ENCODE results near the gene SORL1.

The SORL1 gene

DNA sequence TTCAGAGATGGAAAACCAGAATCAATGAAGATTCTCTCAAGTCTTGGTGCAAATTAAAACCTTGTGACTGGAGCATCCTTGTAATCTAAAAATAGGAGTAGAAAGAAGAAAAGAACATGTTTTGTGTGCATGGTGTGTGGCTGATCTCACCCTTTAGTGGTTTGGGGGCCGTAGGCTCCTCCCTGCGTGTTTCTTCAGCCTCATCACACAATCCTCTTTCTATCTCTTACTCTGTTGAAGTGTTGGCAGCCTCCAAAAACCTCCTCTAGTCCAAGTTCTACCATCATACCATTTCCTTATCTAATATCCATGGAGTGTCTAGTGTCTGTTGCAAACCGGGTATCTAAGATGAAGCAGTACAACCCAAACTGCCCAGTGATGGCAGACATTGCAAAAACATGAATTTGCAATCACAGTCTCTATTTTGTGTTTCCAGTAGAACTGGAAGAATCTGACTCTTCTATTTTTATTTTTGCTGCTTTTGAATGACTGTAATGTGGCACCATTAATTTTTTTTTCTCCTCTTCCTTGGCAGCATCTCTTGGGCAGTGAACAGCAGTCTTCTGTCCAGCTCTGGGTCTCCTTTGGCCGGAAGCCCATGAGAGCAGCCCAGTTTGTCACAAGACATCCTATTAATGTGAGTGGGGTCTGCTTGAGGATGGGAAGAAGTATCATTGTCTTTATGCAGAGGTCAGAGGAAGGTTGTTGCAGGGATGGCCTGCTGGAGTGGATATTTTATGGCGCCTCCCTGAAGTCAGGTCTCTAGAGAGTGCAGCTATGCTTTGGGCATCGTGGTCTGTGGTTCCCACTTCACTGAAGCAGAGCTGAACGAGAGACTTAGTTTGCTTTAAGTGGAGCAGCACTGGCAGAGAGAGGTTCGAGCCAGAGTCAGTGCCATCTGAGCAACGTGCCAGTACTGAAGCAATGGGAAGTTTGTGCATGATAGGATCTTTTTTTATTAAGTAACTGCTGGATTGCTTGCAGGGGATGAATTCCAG, 60.7 kb downstream of the SORL1 start:
- no peak for DNase-seq

DNA sequence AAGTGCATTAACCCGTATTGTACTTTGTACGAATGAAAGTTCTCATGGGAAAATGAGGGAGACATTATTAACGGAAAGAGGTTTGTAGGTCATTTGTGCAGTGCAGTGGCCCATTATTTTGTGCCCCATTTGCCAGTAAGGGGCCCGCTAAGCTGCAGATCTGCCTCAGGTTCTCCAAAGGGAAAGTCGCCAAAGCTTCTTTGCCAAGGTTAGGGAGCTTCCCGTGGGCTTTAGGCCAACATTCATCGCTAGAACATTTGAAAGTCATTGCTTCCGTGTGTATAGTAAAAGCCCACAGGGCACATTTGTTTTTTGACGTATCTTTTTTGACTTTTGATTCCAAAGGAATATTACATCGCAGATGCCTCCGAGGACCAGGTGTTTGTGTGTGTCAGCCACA, 61.7 kb downstream of the SORL1 start:
- no peak for DNase-seq

DNA sequence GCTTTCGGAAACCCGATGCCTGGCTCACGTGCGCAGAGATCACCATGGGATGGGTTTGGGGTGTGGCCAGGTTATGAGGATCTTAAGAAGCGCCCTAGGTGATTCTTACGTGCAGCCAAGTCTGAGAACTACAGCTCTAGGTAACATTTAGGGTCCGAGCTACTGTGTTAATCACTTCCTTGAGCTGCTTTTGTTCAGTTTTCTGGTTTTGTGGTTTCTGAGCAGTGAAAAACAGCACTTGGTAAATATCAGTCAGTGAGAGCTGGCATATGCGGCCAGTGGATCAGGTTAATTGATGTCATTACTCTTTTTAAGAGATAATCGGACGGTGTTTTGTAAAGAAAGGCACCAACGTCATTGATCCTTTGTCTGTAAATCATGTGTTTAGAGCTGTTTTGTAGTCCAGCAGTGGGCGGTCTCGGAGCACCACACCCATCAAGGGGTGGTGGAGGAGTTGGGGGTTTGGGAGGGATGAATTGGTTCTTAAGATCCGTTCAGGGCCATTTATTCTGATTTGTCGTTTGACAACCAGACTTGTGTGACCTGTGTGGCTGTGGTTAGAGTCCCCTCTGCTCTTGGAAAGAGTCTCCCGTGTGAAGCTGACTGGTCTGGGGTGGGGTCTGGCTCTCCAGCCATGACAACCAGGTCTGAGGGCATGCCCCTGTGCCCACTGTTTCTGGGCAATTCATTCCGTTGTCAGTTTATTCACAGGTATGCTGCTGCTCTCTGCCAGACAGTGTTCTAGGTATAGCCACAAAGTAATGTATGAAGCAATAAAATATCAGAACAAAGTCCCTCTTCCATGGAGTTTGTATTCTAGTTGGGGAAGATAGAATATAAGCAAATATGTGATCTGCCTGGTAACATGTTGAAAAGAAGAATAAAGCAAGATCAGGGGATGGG, 62.6 kb downstream of the SORL1 start:
- DNase-seq, result no peak

DNA sequence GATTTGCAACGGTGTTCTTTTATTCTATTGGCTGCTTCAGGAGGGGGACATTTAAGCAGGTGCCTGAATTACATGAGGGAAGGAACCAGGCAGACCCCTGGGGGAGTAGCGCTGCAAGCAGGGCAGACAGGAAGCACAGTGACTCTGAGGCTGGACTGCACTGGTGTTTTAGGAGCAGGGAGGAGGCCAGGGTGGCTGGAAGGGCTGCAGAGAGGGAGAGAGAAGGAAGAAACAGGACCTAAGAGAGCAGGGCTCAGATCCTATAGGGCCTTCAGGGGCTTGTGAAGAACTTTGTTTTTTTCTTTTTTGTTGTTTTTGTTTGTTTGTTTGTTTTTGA, 63.2 kb downstream of the SORL1 start:
- no peak for DNase-seq

DNA sequence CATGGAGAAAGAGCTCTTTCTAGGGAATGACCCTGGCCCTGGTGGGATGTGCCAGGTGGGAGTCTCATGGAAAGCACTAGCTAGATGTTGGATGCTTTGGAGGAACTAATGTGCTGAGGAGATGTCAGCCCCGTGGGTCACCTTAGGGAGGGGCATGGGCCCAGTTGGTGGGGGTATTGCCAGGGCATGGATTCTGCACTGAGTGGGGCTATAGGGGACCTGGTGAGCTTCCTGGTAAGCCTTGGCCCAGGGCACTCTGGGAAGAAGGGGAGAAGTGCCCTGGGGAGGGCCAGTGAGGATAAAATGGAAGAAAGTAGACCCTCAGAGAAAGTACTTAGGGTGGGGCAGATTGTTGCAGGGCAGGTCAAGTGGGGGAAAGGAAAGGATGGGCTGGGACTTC, 65.9 kb downstream of the SORL1 start:
- no peak for DNase-seq

DNA sequence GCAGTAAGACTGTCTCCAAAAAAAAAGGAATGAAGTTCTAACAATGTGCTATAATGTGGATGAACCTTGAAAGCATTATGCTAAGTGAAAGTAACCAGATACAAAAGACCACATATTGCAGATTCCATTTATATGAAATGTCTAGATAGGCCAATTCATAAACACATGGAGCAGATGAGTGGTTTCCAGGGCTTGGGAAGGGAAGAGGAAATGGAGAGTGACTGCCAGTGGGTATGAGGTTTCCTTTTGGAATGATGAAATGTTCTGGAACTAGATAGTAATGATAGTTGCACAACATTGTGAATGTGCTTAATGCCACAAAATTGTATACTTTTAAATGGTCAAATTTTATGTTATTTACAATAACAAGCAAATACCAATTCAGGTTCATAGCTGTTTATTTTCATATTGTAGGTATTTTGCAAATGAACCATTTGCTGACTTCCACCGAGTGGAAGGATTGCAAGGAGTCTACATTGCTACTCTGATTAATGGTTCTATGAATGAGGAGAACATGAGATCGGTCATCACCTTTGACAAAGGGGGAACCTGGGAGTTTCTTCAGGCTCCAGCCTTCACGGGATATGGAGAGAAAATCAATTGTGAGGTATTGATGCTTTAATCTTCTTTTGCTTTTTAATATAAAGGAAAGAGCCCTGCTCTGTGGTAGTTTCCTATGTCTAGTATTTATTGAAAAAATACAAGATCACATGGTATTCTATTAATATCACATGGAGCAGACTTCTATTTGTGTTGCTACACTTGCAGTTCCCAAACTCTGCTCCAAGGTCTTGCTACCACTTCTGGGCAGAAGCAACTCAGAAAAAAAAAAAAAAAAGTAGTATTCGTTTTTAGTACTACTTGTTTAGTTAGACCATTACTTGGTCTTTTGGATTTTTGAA, 68.4 kb downstream of the SORL1 start:
- no peak for DNase-seq

DNA sequence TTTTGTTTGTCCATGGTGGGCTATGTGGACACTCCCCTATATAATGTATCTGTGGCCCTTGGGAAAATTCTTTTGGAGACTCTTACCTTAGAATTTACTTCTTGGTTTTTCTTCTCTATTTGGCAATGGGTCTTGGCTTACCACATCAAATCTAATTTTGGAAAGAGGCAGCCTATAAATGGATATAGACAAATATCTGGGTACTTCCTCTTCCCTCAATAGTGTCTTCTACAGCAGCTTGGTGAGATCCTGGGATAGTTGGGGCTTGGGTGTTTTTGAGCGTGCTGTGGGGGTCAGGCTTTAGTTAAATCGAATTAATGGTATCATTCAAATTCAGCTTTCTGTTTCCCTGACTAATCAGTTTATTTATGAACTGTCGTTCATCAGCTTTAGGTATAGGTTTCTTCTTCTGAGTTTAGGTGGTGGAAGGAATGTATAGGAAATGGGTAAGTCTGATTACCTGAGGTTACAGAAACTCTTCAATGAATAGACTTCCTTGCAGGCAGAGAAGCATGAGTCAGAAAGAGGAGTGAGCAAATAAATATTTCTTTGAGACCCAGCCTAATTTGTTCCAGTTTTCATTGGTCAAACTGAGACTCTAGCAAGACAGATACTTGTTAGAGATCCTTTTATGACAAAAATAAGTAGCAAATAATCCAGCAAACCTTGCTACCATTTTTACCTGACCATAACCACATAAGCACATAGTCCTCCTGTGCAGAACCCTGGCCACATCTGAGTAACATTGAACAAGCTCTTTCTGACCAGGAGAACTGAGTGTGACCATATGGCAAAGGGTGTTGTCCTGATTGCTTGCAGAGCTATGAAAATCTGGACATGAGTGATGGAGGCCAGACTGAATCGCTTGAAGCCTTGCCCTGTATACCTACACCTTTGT, 69.3 kb downstream of the SORL1 start:
- no peak for DNase-seq

DNA sequence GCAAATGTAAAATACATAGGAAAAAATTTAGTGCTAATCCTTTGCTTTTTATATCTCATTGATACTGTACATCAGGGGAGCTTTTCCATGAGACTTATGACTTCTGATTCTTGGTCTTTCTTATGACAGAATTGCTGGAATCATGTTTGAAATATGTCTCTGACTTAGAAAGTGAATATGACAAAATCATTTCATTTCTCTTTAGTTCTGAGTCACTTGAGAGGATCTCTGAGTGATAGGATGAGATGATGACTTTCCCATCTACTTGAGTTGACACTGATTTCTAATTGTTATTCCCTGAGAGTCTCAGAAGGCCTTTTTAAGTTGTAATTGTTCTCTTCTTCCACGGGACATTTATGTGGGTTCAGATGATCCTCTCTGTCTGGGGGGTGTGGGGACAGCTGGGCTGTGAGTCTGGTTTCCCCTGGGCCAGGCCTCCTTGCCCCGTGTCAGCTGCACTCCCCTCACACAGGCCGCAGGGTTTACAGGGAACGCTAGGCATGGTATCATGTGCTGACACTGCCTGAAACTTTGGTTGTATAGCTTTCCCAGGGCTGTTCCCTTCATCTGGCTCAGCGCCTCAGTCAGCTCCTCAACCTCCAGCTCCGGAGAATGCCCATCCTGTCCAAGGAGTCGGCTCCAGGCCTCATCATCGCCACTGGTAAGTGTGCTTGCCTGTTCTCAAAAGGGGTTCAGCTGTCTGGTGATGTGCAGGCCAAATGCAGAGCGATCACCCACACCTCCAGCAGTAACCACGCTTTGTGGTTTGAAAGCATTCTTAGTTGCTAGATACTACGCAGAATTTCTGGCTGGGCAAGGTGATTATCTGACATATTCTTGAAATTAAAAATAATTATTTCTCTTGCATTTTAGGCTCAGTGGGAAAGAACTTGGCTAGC, 70.2 kb downstream of the SORL1 start:
- DNase-seq, result no peak

DNA sequence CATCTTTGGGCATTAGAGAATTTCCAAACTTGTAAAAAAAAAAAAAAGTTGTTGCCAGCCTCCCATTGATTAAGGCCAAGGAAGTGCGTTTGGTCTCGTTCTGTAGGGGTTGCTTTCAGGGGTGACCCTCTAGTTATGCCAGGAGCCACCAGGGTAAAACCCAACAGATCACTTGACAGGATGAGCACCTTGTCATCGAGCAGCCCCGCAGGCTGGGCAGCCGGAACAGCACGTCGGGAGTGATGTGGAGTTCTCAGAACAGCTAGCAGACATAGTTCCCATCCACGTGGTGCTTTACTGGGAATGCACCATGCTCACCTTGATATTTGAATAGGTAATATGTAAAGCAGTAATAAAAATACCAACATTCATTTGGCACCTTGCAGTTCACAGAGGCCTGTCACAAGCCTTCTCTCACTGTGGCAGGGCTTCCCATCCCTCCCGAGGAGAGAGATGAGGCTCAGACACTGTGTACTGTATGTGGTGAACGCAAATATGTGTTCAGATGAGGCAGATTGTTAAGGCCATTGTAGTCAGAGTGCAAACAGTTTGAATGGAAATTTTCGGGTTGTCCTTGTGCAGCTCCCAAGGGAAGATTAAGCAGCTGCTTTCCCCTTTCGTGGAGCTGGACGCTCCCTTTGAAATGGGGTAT, 71.6 kb downstream of the SORL1 start:
- no peak for DNase-seq

DNA sequence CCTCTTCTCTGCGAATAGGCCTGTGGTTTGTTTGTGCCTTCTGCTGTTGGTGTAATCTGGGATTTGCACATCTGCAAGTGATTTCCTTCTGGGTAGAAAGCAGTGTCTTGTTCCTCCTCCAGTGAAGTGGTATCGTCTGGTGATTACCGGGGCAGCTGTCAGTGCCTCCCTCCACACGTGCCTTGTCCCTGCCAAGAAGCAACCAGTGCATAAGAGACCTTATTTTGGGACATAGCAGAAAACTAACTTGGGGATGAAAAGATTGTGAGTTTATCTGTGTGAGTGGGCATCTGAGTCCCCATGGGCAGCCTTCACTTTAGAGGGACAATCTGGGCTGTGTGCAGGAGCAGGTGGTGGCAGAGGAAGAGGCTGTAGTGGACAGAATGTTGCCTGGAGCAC, 72.1 kb downstream of the SORL1 start:
- DNase-seq, result no peak

DNA sequence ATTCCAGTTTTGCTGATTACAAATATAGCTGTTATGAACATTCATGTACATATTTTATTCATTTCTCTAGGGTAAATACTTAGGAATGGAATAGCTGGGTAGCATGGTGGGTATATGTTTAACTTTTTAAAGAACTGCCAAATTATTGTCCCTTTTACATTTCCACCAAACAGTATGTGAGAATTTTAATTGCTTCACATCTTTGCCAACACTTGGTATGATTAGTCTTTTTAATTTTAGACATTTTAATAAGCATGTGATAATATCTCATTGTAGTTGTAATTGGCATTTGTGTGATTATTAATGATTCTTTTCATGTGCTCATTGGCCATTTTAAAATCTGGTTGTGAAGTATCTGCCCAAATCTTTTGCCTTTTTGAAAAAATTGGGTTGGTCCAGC, 73.3 kb downstream of the SORL1 start:
- no peak for DNase-seq

DNA sequence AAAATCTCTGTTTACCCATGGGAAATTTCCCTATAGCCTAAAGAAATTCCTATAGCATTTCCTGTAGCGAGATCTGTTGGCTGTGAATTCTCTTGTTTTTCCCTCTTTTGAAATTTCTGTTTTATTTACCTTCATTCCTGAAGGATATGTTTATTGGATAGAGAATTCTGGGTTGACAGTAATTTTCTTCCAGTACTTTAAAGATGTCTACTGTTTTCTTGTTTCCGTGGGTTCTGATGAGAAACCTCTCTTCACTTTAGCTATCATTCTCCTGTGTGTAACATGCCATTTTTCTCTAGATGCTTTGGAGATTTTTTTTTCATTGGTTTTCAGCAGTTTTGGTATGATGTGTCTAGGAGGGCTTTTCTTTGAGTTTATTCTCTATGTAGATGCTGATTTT, 78.1 kb downstream of the SORL1 start:
- no peak for DNase-seq

DNA sequence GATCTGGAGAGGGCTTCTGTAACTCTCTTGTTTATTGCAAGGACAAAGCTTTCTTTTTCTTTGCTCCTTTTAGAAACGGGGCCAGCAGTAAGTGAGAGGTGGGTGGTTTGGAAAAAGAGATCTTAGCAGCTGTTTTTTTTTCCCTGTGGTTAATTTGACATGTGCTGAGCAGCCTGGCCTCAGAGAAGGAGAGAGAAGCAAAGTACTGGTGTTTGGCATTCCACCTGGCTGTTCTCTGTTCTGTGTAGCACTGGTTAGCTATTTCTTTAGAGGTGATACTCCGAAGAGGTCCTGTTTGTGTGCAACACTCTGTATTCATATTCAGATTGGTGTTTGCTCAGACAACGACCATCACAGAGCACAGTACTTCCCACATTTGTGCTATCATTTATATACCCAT, 81.5 kb downstream of the SORL1 start:
- peak; percentile 64 for DNase-seq

DNA sequence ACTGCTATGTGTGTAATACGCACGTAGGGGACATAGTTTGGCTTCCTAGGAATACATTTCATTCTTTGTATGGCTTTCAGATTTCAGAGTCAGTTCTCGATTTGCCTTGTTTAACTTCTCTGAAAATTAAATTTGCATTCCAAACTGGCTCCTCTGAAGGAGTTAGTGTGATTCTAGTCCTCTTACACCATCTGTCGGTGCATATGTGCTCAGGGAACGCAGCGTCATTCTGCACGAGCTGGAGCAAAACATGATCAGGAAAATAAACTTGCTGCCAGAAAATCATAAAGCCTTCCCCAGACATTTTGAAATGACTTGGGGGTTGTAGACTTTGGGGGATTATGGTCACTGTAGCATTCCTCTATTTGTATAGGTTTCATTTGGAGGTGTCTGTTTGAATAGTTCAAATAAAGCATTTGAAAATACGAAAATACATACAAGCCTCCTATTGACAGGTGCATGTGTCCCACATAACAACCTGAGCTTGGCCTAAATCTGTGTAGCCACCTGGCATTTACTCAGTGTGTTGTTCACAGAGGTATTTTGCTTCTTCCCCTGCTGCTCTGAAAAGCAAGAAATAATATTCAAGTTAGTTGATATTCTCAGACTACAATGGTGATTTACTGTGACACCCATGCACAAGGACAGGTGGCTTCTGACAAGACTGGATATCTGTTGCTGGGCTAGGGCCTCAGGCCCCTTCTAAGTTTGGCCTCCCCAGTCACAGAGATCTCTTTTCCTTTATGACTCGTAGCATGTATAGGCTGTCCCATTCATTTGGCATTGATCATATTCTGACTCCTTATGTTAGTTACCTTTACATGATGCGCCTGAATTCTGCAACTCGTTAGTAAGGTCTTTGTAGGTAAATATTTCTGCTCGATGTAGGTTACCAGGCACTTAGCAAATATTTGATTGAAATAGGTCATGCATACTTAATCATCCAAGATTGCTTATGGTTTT, 82.3 kb downstream of the SORL1 start:
- DNase-seq, result peak; percentile 74

DNA sequence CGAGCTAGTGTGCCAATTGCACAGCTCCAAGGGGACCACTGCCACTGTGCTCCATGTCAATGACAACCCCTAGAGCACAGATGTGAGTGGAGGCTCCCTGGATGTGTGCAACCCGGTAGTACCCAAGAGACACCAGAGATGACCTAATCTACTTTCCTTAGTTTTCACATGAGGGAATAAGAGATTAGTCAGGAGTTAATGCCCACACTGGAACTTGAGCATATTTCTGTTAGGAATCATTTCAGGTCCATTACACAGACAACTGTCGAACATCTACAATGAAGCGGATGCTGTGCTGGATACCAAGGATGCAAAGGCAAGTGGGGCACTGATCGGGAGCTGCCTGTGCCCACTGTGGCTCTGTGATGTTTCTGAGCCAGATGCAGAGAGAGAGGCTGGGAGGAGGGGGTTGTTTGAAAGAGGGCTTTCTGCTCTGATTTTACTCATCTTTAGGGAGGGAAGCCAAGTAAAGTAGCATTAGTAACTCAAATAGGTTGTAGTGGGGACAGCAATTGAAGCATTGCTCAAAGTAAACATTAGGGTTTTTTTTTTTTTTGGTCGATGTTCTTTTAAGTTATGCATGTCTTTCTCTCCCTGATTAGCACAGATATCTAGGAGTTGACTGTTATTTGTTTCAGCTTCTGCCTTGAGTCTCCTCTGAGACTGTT, 83.1 kb downstream of the SORL1 start:
- peak; percentile 60 for DNase-seq

DNA sequence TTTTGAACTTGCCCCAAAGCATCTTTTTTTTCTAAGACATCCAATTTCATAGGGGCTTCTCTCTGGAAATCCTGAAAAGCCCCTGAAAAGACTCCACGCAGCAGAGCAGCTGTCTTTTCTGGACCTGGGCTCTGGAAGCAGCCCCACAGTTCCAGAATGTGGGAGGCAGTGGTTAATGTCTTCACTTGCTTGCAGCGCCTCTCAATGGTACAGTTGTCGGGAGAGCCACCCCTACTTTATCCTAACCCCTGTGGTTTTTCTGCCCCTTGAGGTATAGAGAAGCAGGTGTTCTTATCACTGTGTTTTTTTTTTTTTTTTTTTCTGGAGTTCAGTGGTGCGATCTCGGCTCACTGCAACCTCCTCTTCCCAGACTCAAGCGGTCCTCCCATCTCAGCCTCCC, 84.0 kb downstream of the SORL1 start:
- no peak for DNase-seq

DNA sequence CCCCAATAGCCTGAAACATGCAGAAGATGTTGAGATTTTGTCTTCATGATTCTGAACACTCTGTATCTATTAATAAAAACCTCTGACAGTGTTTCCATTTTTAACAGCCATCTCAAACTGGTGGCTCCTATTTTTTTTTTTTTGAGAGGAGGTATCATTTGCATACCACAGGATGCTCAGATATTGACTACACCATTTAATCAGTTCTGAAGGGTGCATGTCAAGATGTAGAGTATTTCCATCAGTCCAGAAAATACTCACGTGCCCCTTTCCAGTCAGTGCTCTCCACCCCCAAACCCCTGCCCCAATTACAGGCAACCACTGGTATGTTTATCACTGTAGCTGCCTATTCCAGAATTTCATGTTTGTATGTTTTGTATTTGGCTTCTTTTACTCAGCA, 85.9 kb downstream of the SORL1 start:
- no peak for DNase-seq

DNA sequence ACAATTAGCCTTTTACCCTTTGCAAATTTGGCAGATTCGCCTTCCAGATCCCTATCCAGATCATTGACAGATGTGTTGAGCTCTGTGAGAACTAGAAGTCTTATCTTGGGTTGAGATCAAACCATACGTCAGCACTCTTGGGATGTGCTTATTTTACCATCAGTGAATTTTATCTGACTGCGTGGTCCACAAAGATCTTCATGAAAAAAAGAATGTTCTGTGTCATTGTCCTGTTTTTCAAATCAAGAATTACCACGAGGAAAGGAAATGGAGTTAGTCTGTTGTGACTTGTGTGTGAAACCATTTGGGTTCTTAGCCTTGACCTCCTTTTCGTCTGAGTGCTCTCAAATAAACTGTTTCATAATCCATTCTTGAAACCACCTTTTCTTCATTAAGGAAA, 86.9 kb downstream of the SORL1 start:
- no peak for DNase-seq

Data from NCI-H1694 treated with DMSO at 0.1 percent for 48 hours (cell line).